RWPE2 (cell line): ENCODE data around the gene PTPRN2.
A peak's percentile ranks its signal among the peaks of the same experiment; 100 is the strongest.

Experiments used
- ATAC-seq: fragments of 200-7000 bp; cut with Tn5 transposase; 3 replicates; pipeline ENCODE4 v1.9.1; 2021; ENCODE audit warnings: low read depth
- DNase-seq: peaks from one replicate; pipeline ENCODE4 v3.0.0-alpha.2; 2020; ENCODE audit warnings: low spot score
- H3K27ac ChIP-seq: fragments of 450-650 bp; 2 replicates; pipeline ENCODE4 v1.5.1; 2017; ENCODE audit warnings: mild to moderate bottlenecking; ENCODE audit not compliant: poor library complexity, severe bottlenecking
- H3K27me3 ChIP-seq: fragments of 250-450 bp; sonication (Bioruptor Pico); 2 replicates; pipeline ENCODE4 v1.5.1; 2021; ENCODE audit warnings: mild to moderate bottlenecking, moderate library complexity; ENCODE audit not compliant: insufficient read depth, poor library complexity, severe bottlenecking
- H3K36me3 ChIP-seq: fragments of 250-450 bp; sonication (Bioruptor Pico); 2 replicates; pipeline ENCODE4 v1.5.1; 2020; ENCODE audit warnings: low read depth, mild to moderate bottlenecking, moderate library complexity
- H3K4me1 ChIP-seq: fragments of 250-450 bp; sonication (Bioruptor Pico); 2 replicates; pipeline ENCODE4 v1.5.1; 2021; ENCODE audit warnings: mild to moderate bottlenecking, moderate library complexity; ENCODE audit not compliant: insufficient read depth, poor library complexity, severe bottlenecking
- H3K4me3 ChIP-seq: fragments of 250-450 bp; sonication (Bioruptor Pico); 2 replicates; pipeline ENCODE4 v1.5.1; 2021; ENCODE audit warnings: mild to moderate bottlenecking, moderate library complexity; ENCODE audit not compliant: severe bottlenecking
- H3K9me3 ChIP-seq: fragments of 250-450 bp; sonication (Bioruptor Pico); 2 replicates; pipeline ENCODE4 v1.5.1; 2021; ENCODE audit warnings: mild to moderate bottlenecking, moderate library complexity; ENCODE audit not compliant: severe bottlenecking
- CTCF ChIP-seq: fragments of 450-650 bp; IDR thresholded peaks from one replicate; pipeline ENCODE4 v1.5.1; 2017; ENCODE audit warnings: mild to moderate bottlenecking, moderate library complexity; ENCODE audit not compliant: poor library complexity, severe bottlenecking

PTPRN2 gene

DNA sequence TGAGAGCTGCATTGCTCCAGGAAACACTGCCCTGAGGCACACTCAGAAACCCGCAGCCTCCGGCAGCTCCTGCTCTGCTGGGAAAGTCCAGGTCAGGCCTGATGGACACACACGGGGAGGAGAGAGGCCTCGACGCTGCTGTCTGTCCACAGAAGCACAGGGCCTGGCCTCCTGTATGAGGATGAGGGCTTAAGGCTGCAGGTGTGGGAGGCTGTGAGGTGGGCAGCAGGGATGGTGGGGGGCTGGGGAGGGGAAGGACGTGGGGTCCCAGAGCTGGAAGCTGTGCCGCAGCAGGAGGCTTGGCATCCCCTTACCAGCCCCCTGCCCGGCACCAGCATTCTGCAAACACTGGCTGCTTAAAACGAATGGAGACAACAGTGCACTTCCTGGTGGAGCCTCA, 1064.7 kb downstream of the PTPRN2 start:
- Histone ChIP-seq H3K4me1 (no peaks in the 10 kb centered on the region), H3K27ac (no peak overlapping the region), H3K27me3 (peaks cover 3% of the 10 kb centered on the region), H3K36me3 (no peaks in the 10 kb centered on the region), H3K4me3 (no peak overlapping the region), H3K9me3 (no peaks in the 10 kb centered on the region)
- TF ChIP-seq CTCF, result no peak
- no peak for ATAC-seq
- peak; percentile 43 for DNase-seq

GRCh38 chr7:157522189-157522588, 1065.4 kb downstream of the PTPRN2 start:
- no peaks in the 10 kb centered on the region for H3K36me3 ChIP-seq
- ATAC-seq, result no peak

DNA sequence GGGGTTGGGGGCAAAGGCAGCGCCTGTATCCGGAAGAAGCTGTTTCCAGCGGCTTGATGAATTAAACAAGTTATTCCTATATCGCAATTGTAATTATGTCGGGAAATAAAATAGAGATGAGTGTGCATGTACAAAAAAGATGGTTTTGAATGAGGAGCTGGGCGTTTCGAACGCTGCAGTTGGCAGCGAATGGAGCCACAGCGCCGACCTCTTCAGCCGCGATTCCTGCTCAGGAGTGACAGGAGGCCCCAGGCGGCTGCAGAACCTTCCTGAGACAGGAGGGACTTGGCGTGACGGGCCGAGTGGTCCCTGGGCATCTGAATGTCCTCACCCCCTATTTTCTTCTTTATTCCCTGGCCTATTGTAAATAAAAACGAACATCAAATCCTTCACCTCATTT, 1065.9 kb downstream of the PTPRN2 start:
- no peaks in the 10 kb centered on the region for H3K4me1 ChIP-seq
- no peak overlapping the region for H3K27ac ChIP-seq
- no peak for ATAC-seq
- H3K9me3 ChIP-seq, result no peaks in the 10 kb centered on the region
- no peak for TF ChIP-seq CTCF
- peaks cover 3% of the 10 kb centered on the region for H3K27me3 ChIP-seq
- H3K4me3 ChIP-seq, result no peak overlapping the region
- DNase-seq, result no peak
- no peaks in the 10 kb centered on the region for H3K36me3 ChIP-seq

More at GRCh38 chr7:157522189-157522588, 1065.4 kb downstream of the PTPRN2 start:
- peak; percentile 25 for DNase-seq
- Histone ChIP-seq H3K4me3 (no peak overlapping the region), H3K27me3 (peaks cover 3% of the 10 kb centered on the region), H3K4me1 (no peaks in the 10 kb centered on the region), H3K27ac (no peak overlapping the region), H3K9me3 (no peaks in the 10 kb centered on the region)
- no peak for TF ChIP-seq CTCF

DNA sequence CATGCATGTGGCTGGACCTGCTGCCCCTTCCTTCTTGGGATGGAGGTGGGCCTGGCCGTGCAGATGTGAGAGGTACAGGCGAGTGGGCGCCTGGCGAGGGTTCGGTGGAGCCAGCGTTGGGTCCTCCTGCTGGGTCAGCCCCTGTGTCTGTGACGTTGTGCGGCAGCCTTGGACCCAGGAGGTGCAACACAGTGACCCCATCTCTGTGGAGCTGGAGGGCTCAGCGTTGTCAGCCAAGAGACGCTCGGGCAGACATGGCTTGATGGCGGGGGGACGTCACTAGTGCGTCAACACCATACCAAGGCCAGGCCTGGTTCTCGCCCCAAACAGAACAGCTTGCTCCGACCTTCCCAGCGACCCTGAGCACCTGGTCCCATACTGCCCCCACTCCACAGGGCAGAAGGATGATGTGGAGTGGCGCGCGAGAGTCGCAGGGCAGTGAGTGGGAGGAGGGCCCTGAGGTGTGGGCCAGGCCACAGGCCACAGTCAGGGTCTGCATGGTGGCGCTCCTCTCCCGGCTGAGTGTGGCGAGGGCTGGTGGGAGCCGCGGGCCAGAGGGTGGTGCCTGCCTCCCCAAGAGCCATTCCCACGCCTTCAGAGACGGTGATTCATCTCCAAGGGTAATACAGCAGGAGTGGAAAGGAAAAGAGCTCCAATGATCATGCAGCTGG, 1066.4 kb downstream of the PTPRN2 start:
- H3K4me1 ChIP-seq, result no peaks in the 10 kb centered on the region
- H3K4me3 ChIP-seq, result no peak overlapping the region
- DNase-seq (peak; percentile 37), ATAC-seq (no peak)
- peaks cover 4% of the 10 kb centered on the region for H3K27me3 ChIP-seq
- H3K9me3 ChIP-seq, result no peaks in the 10 kb centered on the region
- TF ChIP-seq CTCF, result no peak
- no peaks in the 10 kb centered on the region for H3K36me3 ChIP-seq
- no peak overlapping the region for H3K27ac ChIP-seq

DNA sequence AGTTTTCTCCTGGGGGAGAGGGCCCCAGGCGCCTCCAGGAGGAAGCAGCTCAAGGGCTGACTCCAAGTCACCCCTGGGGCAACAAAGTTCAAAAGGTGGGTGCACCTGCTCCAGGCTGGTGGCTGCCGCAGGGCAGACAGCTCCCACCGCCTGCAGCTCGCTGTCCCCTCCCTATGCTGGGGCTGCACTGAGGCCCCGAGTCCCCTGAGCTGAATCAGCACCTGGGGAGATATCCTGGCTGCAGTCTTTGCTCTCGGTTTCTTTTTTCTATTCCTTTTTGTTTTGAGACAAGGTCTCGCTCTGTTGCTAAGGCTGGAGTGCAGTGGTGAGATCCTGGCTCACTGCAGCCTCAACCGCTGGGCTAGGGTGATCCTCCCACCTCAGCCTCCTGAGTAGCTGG, 1067.4 kb downstream of the PTPRN2 start:
- Histone ChIP-seq H3K27ac (no peak overlapping the region), H3K9me3 (no peaks in the 10 kb centered on the region), H3K27me3 (peaks cover 11% of the 10 kb centered on the region), H3K36me3 (no peaks in the 10 kb centered on the region), H3K4me1 (no peaks in the 10 kb centered on the region), H3K4me3 (no peak overlapping the region)
- peak; percentile 26 for DNase-seq
- ATAC-seq, result no peak
- no peak for TF ChIP-seq CTCF
